HL-60 (cell line): Measurements from ENCODE around the gene COL25A1.

Experiments
- POLR2AphosphoS5 ChIP-seq: IDR thresholded peaks from 2 replicates; pipeline ENCODE4 v1.6.1; 2012; ENCODE audit warnings: low read depth
- SPI1 ChIP-seq: IDR thresholded peaks from 2 replicates; pipeline ENCODE4 v1.6.1; 2012; ENCODE audit warnings: low read depth, mild to moderate bottlenecking, borderline replicate concordance
- TF ChIP-seq, protein P1 (sequence below): IDR thresholded peaks from one replicate; pipeline ENCODE4 v1.5.1; 2011; ENCODE audit warnings: low read length, control low read depth, inconsistent platforms; ENCODE audit not compliant: insufficient read depth
- TF ChIP-seq, protein P2 (sequence below): IDR thresholded peaks from 2 replicates; pipeline ENCODE4 v1.6.1; 2012; ENCODE audit warnings: low read depth; ENCODE audit not compliant: insufficient replicate concordance

GRCh38 chr4:109075621-109076020 is 226.8 kb downstream of the COL25A1 start:
- TF ChIP-seq, protein P1, sequence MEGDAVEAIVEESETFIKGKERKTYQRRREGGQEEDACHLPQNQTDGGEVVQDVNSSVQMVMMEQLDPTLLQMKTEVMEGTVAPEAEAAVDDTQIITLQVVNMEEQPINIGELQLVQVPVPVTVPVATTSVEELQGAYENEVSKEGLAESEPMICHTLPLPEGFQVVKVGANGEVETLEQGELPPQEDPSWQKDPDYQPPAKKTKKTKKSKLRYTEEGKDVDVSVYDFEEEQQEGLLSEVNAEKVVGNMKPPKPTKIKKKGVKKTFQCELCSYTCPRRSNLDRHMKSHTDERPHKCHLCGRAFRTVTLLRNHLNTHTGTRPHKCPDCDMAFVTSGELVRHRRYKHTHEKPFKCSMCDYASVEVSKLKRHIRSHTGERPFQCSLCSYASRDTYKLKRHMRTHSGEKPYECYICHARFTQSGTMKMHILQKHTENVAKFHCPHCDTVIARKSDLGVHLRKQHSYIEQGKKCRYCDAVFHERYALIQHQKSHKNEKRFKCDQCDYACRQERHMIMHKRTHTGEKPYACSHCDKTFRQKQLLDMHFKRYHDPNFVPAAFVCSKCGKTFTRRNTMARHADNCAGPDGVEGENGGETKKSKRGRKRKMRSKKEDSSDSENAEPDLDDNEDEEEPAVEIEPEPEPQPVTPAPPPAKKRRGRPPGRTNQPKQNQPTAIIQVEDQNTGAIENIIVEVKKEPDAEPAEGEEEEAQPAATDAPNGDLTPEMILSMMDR: no peak
- TF ChIP-seq POLR2AphosphoS5: no peak
- TF ChIP-seq, protein P2, sequence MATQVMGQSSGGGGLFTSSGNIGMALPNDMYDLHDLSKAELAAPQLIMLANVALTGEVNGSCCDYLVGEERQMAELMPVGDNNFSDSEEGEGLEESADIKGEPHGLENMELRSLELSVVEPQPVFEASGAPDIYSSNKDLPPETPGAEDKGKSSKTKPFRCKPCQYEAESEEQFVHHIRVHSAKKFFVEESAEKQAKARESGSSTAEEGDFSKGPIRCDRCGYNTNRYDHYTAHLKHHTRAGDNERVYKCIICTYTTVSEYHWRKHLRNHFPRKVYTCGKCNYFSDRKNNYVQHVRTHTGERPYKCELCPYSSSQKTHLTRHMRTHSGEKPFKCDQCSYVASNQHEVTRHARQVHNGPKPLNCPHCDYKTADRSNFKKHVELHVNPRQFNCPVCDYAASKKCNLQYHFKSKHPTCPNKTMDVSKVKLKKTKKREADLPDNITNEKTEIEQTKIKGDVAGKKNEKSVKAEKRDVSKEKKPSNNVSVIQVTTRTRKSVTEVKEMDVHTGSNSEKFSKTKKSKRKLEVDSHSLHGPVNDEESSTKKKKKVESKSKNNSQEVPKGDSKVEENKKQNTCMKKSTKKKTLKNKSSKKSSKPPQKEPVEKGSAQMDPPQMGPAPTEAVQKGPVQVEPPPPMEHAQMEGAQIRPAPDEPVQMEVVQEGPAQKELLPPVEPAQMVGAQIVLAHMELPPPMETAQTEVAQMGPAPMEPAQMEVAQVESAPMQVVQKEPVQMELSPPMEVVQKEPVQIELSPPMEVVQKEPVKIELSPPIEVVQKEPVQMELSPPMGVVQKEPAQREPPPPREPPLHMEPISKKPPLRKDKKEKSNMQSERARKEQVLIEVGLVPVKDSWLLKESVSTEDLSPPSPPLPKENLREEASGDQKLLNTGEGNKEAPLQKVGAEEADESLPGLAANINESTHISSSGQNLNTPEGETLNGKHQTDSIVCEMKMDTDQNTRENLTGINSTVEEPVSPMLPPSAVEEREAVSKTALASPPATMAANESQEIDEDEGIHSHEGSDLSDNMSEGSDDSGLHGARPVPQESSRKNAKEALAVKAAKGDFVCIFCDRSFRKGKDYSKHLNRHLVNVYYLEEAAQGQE: no peak
- no peak for TF ChIP-seq SPI1
